Astrocyte (in vitro differentiated cells and primary cell): Measurements from ENCODE around the gene PLCH1.

Experiments used
- EZH2 ChIP-seq: IDR thresholded peaks from 2 replicates; pipeline ENCODE4 v1.6.1; 2012; ENCODE audit warnings: mild to moderate bottlenecking, low read length, inconsistent platforms; ENCODE audit not compliant: insufficient read depth
- TF ChIP-seq, protein P1 (sequence below): IDR thresholded peaks from 2 replicates; pipeline ENCODE4 v1.5.1; 2011; ENCODE audit warnings: low read depth, mild to moderate bottlenecking, inconsistent platforms, low read length, moderate library complexity; ENCODE audit not compliant: insufficient read depth

DNA sequence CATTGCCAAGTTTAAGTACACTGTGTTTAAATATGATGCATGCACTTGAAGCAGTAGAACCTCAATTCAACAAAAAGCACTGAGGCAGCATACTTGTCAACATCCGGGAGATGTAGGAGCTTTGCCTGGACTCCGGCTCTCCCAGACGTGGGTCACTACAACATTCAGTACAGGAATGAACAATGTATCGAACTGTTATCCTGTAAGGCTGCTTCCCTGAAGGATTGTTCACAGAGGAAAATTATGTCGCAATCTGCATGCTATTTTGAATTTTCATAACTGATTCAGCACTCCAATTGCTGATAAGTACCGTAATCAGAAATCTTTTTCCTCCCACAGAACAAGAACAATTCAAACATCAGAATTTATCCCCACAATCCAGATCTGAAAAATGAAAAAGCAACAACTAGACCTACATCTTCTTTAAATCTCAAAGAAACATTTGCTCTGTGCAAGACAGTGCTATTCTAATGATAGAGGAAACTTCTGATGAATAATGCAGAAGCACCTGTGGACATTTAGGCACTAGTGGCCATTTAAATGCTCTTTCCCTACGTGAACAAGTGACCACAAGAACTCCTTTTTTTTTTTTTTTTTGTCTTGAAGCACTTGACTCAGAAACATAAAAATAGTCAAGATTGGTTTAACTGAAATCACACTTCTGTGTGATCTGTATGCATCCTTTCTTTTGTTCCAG lies 113.4 kb downstream of the PLCH1 start:
- TF ChIP-seq, protein P1, sequence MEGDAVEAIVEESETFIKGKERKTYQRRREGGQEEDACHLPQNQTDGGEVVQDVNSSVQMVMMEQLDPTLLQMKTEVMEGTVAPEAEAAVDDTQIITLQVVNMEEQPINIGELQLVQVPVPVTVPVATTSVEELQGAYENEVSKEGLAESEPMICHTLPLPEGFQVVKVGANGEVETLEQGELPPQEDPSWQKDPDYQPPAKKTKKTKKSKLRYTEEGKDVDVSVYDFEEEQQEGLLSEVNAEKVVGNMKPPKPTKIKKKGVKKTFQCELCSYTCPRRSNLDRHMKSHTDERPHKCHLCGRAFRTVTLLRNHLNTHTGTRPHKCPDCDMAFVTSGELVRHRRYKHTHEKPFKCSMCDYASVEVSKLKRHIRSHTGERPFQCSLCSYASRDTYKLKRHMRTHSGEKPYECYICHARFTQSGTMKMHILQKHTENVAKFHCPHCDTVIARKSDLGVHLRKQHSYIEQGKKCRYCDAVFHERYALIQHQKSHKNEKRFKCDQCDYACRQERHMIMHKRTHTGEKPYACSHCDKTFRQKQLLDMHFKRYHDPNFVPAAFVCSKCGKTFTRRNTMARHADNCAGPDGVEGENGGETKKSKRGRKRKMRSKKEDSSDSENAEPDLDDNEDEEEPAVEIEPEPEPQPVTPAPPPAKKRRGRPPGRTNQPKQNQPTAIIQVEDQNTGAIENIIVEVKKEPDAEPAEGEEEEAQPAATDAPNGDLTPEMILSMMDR = no peak
- no peak for TF ChIP-seq EZH2
